GM19463 (cell line): ENCODE data around the gene LPCAT2.

ENCODE experiments used
- ATAC-seq: cut with Tn5 transposase; IDR thresholded peaks from one replicate; pipeline ENCODE4 v1.9.1; 2021; ENCODE audit warnings: mild to moderate bottlenecking, moderate library complexity; ENCODE audit not compliant: unreplicated experiment

Gene LPCAT2

DNA sequence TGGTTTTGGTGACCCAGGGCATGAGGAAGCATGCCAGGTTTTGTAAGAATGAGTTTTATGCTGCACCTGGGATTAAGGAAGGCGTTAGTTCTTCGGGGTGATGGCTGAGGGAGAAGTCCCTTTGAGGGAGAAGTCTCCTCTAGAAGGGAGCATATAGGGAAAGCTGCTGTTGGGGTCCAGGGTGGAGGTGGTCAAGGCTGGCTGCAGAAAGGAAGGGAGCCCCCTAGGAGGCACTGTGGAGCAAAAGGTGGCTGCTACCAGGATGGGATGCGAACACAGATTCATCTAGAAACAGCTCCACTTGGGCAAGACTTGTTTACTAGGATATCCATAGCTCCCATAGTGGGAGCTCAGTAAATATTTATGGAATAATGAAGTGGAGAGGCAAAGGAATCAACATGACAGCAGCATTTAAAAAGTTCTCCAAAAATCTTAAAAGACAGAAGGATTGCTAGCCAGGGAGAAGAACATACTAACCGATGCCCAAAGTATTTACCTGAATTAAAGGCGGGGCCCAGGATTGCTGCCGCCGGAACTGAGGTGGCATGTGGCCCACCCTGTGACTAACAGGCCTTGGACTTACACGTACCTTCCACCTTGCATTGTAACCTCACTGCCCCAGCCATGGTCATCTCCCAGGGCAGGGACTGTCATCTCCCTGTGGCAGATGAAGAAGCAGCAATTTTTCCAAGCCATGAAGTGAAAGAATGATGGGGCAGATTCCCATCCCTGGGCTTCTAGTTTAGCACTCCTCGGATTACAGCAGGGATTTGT is 7.1 kb upstream of the LPCAT2 start:
- ATAC-seq: no peak

DNA sequence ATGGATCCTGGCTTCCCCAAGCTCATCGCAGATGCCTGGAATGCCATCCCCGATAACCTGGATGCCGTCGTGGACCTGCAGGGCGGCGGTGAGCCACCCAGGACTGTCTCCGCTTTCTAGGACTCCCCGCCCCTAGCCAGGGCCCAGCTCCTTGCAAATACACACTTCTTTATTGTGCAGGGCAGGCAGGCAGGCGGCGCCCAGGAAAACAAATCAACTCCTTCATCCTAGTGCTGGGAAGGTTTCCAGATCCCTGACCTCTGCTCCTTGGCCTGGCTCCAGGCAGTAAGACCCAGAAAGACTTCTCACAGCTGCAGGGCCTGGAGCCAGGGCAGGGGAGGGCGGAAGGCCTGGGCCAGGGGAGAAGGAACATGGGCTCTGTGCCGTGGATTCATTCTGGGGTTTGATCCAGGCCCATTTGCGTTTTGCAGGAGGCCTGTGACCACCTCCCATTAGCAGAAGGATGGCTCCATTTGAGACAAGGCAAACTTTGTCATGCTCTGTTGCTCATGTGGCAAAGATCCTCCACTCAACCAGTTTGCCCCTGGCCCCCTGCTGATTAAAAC is 6.0 kb upstream of the LPCAT2 start:
- ATAC-seq: no peak

GRCh38 chr16:55503726-55504550 is 4.9 kb upstream of the LPCAT2 start:
- ATAC-seq: no peak

- ATAC-seq: no peak
Observed at GRCh38 chr16:55505333-55506015, 3.4 kb upstream of the LPCAT2 start.

- ATAC-seq: no peak
Observed at GRCh38 chr16:55506083-55506482, 2.8 kb upstream of the LPCAT2 start.

- ATAC-seq: no peak
Observed at GRCh38 chr16:55506708-55507107, 2.2 kb upstream of the LPCAT2 start.

DNA sequence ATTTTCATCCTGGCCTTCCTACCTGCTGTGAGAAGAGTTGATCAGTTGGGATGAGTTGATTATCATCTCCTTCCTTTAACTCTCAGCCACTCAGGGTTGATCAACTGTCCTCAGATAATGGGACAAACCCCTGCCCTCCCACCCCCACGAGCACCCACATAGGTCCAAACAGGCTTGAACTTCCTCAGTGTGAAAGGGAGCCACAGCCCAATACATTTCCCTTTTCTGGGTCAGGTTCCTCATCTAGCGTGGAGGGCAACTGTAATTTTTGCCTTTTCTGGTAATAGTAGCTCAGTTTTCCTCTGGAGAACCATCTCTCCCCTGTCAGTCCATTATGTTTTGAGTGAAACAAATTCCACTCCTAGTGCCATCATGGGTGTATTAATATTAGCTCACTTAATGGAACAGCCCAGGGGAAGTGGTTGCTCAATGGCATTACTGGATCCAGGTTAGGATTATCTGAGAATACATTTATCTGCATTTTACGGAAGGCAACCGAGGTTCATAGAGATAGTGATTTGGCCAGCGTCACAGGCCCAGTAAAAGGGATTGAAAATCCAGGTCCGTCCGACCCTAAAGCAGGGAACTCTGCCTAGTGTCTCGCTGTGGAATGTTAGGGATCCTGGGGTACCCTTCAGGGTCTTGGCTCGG is 476 bp upstream of the LPCAT2 start:
- no peak for ATAC-seq

DNA sequence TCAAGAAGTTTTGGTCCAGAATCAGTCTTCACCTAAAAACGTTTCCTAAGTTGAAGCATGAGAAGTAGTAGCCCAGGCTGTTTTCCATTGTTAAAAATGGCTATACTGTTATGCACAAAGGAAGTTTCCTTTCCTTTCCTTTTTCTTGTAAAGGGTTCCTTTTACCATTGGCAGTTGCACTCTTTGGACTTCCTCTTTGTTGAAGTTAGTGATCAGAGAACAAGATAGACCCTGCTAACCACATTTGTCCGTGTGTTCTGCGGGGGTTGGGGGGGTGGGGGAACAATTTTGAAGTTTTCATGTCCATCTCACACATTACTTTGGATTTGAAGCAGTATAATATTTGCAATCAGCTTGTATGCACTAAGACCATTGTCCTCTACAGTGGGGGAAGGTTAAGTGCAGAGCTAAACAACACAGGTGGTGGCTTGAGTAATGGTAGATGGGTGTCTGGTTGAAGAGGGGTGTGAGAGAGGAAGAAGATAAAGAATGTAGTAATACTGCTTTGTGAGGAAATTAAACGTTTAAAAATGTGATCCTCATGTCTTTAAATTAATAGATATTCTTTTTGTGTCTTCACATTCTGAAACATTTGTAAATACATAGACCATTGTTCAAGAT is 1.4 kb downstream of the LPCAT2 start:
- no peak for ATAC-seq

DNA sequence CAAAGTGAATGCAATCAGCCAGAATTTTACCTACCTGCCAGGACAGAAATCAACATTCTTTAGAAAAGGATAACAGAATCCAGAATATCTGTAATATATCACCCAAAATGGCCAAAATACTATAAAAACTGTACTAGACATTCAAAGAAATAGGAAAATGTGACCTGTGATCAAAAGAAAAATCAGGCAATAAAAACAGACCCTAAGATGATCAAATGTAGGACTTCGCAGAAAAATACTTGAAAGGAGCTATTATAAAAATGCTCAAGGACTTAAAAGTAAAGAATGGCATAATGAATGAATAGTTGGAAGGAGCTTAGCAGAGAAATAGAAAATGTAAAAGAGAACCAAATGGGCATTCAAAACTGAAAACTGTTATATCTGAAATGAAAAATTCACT is 4.1 kb downstream of the LPCAT2 start:
- no peak for ATAC-seq

DNA sequence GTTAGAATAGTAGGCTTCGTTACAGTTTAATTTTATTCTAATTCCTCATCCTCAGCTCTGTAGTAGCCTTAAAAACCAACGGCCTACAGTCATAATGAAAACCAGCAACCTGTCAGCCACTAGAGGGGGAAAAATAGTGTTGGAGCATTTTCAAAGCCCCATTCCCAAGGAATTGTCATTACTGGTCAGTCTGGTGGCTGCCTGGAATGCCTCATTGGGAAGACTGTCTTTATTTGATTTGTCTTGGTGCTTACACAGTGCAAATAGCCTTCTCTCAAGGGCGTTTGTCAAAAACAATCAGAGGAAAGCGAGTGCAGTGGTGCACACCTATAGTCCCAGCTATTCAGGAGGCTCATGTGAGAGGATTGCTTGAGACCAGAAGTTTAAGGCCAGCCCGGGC is 4.7 kb downstream of the LPCAT2 start:
- ATAC-seq: no peak

DNA sequence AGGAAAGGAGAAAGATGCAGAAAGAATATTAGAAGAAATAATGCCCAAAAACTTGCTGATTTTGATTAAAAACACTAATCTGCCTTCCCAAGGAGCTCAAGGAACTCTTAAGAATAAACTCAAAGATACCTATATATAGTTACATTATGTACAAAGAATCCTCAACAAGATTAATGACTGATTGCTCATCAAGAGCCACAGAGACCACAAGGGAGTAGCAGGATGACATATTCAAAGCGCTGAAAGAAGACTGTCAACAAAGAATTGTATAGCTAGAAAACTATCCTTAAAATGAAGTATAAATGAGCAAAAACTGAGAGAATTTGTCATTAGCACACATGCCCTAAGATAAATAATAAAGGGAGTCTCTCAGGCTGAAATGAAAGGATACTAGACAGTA is 6.2 kb downstream of the LPCAT2 start:
- ATAC-seq: no peak

DNA sequence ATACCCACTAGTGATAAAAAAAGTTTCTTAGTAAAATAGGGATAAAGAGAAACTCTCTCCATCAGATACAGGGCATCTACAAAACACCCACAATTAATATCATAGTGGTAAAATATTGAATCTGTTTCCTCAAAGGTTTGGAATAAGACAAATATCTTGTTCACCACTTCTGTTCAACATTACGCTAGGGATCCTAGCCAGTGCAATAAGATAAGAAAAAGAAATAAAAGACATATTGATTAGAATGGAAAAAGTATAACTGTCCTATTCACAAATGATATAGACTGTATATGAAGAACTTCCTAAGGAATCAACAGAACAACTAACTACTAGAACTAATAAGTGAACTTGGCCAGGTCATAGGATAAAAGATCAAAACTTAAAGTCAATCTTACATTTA is 12.9 kb downstream of the LPCAT2 start:
- ATAC-seq: no peak

DNA sequence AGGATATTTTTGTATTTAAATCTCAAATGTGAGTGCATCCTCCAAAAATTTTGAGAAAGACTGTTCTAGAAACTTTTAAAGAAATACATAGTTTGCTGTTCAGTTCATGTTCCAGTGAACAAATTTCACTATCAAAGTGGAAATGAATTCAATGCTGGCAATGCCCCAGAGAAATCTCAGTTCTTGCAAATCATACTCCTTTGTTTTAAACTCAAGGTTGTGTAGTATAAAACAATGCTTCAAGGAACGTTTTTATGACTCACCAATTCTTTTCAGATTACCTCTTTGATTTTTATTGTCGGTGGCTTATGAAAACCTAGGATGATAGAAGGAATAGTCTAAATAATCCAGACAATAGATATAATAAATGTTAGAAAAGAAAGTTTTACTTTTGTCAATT is 17.6 kb downstream of the LPCAT2 start:
- ATAC-seq: no peak

- no peak for ATAC-seq
Observed at GRCh38 chr16:55527885-55528284, 19.0 kb downstream of the LPCAT2 start.

DNA sequence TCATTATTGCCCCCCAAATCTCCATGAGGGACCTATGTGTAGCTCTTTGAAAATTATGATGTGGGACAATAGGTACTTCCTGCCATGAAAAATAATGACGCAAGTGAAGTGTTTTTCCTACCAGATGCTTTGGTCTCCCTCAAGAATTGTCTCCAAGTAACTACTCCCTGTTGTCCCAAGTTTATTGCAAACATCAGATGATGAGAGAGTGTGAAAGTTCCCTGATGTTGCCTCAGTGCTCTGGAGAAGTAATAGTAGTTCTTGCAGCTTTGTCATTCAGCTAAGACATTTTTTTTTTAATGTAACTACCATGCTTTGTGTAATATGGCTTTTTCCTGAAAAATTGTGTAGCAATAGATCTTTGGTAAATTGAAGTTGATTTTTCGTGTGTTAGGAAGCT is 20.1 kb downstream of the LPCAT2 start:
- ATAC-seq: no peak

DNA sequence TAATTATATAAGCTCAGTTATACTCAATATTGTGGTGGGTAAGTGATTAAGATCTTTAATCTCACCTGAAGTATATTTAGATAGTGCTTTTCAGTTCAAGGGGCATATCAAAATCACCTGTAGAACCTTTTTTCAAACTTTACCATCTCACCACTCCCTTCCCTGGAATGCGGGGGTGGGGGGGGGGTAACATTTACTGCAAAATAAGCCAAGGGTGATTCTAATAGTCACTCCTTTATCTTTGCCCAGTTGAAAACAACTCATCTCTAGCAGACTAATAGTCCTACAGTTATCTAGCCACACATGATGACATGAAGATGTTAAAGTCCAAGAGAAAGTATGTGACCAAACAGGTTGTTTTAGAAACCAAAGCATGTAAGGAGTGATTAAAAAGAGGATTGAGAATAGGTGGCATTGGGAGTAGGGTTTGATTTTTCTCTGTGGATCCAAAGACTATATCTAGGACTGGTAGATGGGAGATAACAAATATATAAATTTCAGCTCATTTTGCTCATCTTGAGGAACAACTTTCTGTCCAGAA is 21.5 kb downstream of the LPCAT2 start:
- no peak for ATAC-seq

DNA sequence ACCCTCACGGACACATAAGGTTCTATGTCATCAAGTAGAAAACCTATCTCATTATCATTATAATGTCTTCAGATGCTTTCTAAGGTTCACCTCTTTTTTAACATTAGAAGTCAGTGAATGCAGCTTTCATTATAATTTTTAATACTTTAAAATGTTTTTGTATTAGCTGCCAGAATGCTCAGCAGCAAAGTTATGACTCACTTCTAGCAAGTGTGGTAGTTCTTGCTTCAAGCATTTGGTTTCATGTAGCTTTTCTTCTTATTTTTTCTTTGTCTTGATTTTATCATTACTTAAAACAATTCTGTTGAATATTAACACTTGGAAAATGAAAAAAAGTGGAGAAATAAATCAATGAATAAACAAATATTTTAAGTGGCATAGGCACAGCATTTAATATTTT is 23.4 kb downstream of the LPCAT2 start:
- ATAC-seq: no peak

GRCh38 chr16:55534756-55535155 is 25.9 kb downstream of the LPCAT2 start:
- no peak for ATAC-seq

- ATAC-seq: no peak
Observed at GRCh38 chr16:55539049-55539448, 30.2 kb downstream of the LPCAT2 start.

DNA sequence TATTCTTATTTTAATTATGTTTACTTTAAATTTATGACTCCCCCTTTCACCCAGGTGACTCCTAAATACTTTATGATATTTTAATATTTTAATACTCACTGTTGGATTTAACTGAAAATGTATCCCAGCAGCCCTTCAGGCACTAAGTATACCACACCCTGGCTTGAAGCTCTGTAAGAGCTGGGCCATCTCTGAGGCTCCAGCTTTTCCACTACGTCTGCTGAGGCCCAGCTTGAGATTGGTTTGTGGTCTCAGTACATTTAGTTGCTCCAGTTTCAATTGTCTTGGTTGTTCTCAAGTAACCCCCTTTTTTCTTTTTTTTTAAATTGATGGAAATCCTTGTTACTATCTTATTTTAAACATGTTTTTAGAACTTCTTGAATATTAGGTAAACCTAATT is 30.6 kb downstream of the LPCAT2 start:
- ATAC-seq: no peak
